ENCODE results near the gene PRSS38. TPM values are rescaled to one million over a fixed set of nuclear protein-coding genes. Genes with fewer than 3 reads are reported as not detected.

The PRSS38 gene
- total RNA-seq, result not detected
- not detected for polyA plus RNA-seq
- long read RNA-seq, donor 1, result 0 reads
- long read RNA-seq, donor 2, result 0 reads
- long read RNA-seq, donor 3, result 0 reads
- long read RNA-seq, donor 4, result 0 reads
- long read RNA-seq, donor 5, result 0 reads

DNA sequence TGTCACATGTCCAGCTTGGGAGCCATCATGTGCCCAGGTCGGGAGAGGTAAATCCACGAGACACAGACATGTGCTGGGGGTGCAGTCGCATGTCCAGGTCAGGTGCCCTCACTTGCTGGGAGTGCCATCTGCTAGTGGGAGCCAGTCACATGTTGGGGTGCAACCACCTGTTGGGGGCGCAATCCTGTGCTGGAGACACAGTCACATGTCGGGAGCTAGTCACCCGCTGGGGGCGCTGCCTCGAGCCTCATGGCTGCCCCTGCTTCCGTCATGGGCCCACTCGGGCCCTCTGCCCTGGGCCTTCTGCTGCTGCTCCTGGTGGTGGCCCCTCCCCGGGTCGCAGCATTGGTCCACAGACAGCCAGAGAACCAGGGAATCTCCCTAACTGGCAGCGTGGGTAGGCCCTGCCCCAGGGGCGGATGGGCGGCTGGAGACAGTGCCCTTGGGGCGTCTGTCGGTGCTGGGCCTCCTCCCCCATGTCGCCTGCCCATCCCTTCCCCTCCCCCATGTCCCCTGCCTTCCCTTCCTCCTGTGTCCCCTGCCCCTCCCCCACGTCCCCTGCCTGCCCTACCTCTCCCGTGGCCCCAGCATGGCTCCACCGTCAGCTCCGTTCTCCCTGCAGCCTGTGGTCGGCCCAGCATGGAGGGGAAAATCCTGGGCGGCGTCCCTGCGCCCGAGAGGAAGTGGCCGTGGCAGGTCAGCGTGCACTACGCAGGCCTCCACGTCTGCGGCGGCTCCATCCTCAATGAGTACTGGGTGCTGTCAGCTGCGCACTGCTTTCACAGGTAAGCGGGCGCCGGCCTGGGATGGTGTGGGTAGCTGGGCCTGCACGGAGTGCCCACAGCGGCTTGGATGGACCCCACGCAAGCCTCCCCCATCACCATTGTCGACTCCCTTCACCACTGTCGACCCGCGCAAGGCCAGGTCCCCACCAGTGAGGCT lies at the start of gene PRSS38:
TSS of gene PRSS38 (plus strand) at position 208 of the 942 bp plus-strand sequence. CDS start at position 250, 42 bp downstream.
- Histone ChIP-seq H3K9ac (ENCODE audit: insufficient read depth in 1 of 2, low read length in 2 of 2) (no peak within 1 kb of the TSS), H3K9me3 (ENCODE audit: control insufficient read depth in 4 of 4, insufficient read depth in 3 of 4, low read length in 3 of 4) (peaks cover 0 to 11% (median 4%) of the 10 kb centered on the region in 4 donors), H3K36me3 (ENCODE audit: control insufficient read depth in 4 of 4, insufficient read depth in 4 of 4, low read length in 4 of 4) (no peaks in the 10 kb centered on the region), H3K4me1 (ENCODE audit: control insufficient read depth in 5 of 5, insufficient read depth in 5 of 5, low read length in 5 of 5) (no peaks in the 10 kb centered on the region), H3K4me3 (no peak within 1 kb of the TSS), H3K27me3 (ENCODE audit: control insufficient read depth in 3 of 3, insufficient read depth in 3 of 3, low read length in 2 of 3) (no peaks in the 10 kb centered on the region), H3K27ac (ENCODE audit: low read depth in 1 of 2, low read length in 1 of 2) (no peak within 1 kb of the TSS)
- no peak for ATAC-seq (ENCODE audit: insufficient read depth, low FRiP score)
- 92 to 94% methylated on average over 44 of the region's 44 CpGs for WGBS, 2 donors
- DNase-seq, result no peak
- TF ChIP-seq CTCF (IDR thresholded peaks at IDR 0.05; ENCODE audit: control extremely low read depth, extremely low read depth), result no peak

- DNase-seq (no peak), ATAC-seq (ENCODE audit: insufficient read depth, low FRiP score) (no peak)
- TF ChIP-seq CTCF (IDR thresholded peaks at IDR 0.05; ENCODE audit: control extremely low read depth, extremely low read depth), result no peak
- Histone ChIP-seq H3K27me3 (ENCODE audit: control insufficient read depth in 3 of 3, insufficient read depth in 3 of 3, low read length in 2 of 3) (no peaks in the 10 kb centered on the region), H3K9me3 (ENCODE audit: control insufficient read depth in 4 of 4, insufficient read depth in 3 of 4, low read length in 3 of 4) (no peaks in the 10 kb centered on the region), H3K4me1 (ENCODE audit: control insufficient read depth in 5 of 5, insufficient read depth in 5 of 5, low read length in 5 of 5) (peaks cover 0 to 29% (median 15%) of the 10 kb centered on the region in 5 donors), H3K4me3 (no peak overlapping the region), H3K9ac (ENCODE audit: insufficient read depth in 1 of 2, low read length in 2 of 2) (no peak overlapping the region), H3K36me3 (ENCODE audit: control insufficient read depth in 4 of 4, insufficient read depth in 4 of 4, low read length in 4 of 4) (peaks cover 0 to 22% (median 17%) of the 10 kb centered on the region in 4 donors), H3K27ac (ENCODE audit: low read depth in 1 of 2, low read length in 1 of 2) (no peak overlapping the region)
- WGBS, 2 donors, result 44 to 56% methylated on average over 17 of the region's 17 CpGs
Measured at GRCh38 chr1:227766015-227766634, 49.4 kb upstream of the PRSS38 start.

DNA sequence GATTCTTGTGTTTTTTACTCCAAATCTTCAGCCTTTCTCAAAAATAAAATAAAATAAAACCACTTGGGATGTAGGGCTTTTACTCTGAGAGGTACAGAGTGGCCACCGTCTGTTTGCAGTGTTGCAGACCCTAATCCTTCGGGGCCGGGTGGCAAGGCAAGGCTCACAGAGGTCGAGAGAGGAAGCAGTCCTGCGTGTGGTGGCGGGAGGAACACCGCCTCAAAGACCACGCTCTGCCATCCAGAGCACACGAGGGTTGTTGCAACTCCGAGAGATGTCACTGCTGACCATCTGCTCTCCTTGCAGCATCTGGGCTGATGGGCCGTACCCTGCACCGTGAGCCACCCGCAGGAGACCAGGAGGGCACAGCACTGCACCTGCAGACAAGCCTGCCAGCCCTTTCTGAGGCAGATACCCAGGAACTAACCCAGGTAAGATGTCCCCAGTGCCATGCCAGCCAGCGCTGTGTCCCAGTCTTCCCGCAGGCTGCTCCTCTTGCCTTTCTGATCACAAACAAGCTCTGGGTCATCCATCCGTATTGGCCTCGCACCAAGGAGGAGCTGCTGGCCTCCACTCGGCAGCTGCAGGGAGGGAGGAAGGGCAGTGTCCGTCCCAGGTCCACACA lies 48.7 kb upstream of the PRSS38 start:
- no peak for DNase-seq
- Histone ChIP-seq H3K4me3 (no peak overlapping the region), H3K4me1 (ENCODE audit: control insufficient read depth in 5 of 5, insufficient read depth in 5 of 5, low read length in 5 of 5) (peaks cover 0 to 29% (median 15%) of the 10 kb centered on the region in 5 donors), H3K9me3 (ENCODE audit: control insufficient read depth in 4 of 4, insufficient read depth in 3 of 4, low read length in 3 of 4) (no peaks in the 10 kb centered on the region), H3K27me3 (ENCODE audit: control insufficient read depth in 3 of 3, insufficient read depth in 3 of 3, low read length in 2 of 3) (no peaks in the 10 kb centered on the region), H3K27ac (ENCODE audit: low read depth in 1 of 2, low read length in 1 of 2) (no peak overlapping the region), H3K36me3 (ENCODE audit: control insufficient read depth in 4 of 4, insufficient read depth in 4 of 4, low read length in 4 of 4) (peaks cover 0 to 20% (median 15%) of the 10 kb centered on the region in 4 donors), H3K9ac (ENCODE audit: insufficient read depth in 1 of 2, low read length in 2 of 2) (no peak overlapping the region)
- no peak for TF ChIP-seq CTCF (IDR thresholded peaks at IDR 0.05; ENCODE audit: control extremely low read depth, extremely low read depth)
- ATAC-seq (ENCODE audit: insufficient read depth, low FRiP score), result no peak
- WGBS, 2 donors, result 56 to 64% methylated on average over 19 of the region's 19 CpGs

All from lung (tissue), 16 donors.